GM12801 (cell line): ENCODE results near the gene GPC5.

Experiments
- TF ChIP-seq, protein P1 (sequence below): IDR thresholded peaks from one replicate; pipeline ENCODE4 v1.5.1; 2011; ENCODE audit warnings: control low read depth; ENCODE audit not compliant: insufficient read length; ENCODE audit errors: extremely low read depth

Gene GPC5

DNA sequence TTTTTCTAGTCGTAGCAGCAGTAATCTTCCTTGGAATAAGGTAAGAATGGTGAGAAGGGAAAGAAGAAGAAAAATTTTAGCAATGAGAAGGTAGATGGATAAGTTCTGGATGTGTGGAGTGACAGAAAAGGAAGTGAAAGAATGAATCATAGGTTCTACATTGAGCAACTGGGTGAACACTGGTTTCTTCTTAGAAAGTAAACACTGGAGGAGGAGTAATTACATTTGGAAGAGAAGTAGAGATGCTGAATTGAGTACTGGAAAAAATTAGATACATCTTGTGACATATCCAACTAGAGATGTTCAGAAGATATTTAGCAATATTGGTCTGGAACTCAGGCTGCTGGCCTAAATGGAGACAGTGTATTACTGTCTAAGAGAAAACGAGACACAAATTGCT is 148.5 kb downstream of the GPC5 start:
- TF ChIP-seq, protein P1, sequence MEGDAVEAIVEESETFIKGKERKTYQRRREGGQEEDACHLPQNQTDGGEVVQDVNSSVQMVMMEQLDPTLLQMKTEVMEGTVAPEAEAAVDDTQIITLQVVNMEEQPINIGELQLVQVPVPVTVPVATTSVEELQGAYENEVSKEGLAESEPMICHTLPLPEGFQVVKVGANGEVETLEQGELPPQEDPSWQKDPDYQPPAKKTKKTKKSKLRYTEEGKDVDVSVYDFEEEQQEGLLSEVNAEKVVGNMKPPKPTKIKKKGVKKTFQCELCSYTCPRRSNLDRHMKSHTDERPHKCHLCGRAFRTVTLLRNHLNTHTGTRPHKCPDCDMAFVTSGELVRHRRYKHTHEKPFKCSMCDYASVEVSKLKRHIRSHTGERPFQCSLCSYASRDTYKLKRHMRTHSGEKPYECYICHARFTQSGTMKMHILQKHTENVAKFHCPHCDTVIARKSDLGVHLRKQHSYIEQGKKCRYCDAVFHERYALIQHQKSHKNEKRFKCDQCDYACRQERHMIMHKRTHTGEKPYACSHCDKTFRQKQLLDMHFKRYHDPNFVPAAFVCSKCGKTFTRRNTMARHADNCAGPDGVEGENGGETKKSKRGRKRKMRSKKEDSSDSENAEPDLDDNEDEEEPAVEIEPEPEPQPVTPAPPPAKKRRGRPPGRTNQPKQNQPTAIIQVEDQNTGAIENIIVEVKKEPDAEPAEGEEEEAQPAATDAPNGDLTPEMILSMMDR = no peak

DNA sequence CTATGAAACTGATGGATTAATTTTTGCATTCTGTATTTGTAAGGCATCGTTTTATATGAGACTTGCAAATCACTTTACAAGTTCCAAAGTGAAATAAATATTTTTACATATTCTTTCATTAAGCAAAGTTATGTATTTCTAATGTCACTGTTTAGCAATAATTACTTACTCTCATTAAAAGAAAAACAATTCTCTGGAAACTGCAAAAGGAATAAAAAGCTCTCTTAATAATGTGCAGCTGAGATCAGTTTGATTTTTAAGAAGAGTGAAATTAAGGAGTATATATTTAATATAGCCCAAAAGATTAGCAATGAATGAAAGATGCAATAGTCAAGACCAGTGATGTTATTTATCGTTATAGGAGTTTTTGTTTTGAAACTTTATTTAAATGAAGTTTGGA is 155.2 kb downstream of the GPC5 start:
- TF ChIP-seq, protein P1 = no peak

DNA sequence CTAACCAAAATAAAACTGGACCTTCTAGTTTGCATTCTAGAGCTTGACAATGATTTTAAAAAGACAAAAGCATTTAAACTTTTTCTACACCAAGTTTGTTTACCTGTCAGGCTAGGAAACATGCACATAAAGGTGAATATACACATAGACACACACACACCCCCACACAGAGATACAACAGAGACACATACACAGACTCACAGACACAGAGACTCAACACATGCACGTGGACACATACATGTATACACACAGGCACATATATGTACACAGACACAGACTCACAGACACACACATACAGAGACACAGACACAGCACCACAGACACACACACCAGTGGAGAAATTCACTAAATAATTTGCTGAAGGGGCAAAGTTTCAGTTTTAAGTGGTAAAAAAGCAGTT is 155.7 kb downstream of the GPC5 start:
- TF ChIP-seq, protein P1 = no peak

DNA sequence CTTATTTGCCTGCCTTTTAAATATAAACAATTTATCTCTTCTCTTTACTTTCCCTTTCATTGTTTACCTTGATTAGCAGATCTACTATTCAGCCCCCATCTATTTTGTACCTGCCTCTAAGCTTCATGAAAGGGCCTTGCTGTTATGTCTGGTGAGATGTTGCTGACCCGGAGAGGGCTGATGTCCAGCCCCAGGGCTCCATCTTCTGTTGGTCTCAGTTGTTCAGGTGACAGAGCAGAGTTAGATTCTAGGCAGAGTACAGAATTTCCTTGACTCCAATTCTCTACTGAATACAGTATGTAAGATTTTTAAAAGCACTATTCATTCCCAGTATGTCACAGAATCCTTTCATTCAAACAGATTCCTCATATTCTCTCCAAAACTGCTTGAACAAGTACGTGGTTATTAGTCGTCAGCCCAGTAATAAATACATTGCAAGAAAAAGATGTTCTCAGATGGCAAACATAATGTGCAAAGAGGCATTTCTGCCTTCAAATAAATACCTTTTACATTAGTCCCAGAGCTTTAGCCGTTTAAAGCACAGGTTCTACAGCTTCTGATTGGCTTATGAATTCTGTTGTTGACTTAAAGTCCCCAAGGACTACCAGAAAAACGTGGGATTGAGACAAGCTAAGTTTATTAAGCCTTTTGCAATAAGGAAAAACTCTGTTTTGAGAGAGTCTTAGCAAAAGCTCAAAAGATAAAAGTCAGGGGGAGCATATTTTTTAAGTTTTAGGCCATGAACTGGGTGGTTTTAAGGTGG is 159.1 kb downstream of the GPC5 start:
- TF ChIP-seq, protein P1 = no peak

DNA sequence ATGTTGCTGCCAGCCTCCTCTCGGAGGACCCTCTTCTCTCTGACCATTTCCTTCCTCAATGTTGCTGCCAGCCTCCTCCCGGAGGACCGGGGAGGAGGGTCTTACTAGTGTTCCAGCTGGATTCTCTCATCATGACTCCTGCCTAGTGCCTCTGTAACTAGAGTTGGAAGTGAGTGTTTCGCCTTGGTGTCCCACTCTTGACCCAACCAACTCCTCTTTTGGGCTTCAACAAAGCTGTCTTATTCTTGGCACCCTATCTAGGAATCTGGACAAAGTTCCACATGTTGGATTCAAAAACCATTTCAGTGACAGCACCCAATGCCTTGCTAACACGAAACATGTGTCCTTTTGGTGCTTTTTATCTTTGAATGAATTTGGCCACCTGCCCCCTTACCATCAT is 165.4 kb downstream of the GPC5 start:
- TF ChIP-seq, protein P1 = no peak

DNA sequence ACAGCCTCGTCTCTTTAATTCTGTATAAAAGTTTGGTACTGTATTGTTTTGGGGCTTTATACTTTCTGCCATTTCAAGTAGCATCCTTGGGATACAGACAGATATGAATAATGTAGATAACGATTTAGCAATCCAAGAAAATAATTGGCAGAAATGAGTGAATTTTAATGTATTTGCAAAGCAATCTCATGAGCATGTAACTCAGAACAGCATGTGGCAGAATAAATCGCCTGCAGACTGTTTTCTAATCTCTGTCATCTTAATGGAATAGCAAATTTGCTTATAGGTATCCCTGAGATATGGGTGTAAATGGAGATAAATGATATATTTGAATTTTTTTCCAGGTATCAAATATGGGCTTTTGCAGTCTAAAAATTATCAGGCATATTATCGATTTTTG is 166.0 kb downstream of the GPC5 start:
- TF ChIP-seq, protein P1 = no peak

DNA sequence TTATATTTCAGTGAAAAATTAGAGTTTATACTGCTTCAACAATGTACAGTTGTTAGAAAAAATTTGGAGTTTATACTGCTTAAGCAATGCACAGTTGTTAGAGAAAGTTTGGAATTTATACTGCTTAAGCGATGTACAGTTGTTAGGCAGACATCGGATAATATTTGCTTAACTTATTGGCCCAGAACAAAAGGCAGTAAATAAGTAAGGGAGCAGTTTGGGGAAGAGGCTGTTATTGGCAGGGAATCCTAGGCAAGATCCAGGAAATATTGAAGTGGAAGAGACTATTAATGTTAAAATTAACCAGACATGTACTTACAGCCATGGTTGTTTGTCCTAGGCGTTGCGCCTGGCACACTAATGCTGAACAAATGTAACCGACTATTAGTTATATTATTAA is 166.9 kb downstream of the GPC5 start:
- TF ChIP-seq, protein P1 = no peak
